SU-DHL-6 (cell line): ENCODE results near the gene CECR2.

ENCODE experiments used
- EZH2phosphoT487 ChIP-seq: fragments of 200-600 bp; sonication (generic), shearing (Covaris generic); conservative IDR thresholded peaks from 2 replicates; pipeline ENCODE4 v1.6.1; 2018; ENCODE audit warnings: mild to moderate bottlenecking, antibody characterized with exemption, low read length, moderate library complexity, mixed read lengths
- TF ChIP-seq, protein P1 (sequence below): fragments of 200-600 bp; sonication (generic); IDR thresholded peaks from one replicate; pipeline ENCODE4 v1.5.1; 2017; ENCODE audit warnings: antibody characterized with exemption, mild to moderate bottlenecking, low read length, moderate library complexity; ENCODE audit not compliant: insufficient read depth, poor library complexity, severe bottlenecking

- TF ChIP-seq, protein P1, sequence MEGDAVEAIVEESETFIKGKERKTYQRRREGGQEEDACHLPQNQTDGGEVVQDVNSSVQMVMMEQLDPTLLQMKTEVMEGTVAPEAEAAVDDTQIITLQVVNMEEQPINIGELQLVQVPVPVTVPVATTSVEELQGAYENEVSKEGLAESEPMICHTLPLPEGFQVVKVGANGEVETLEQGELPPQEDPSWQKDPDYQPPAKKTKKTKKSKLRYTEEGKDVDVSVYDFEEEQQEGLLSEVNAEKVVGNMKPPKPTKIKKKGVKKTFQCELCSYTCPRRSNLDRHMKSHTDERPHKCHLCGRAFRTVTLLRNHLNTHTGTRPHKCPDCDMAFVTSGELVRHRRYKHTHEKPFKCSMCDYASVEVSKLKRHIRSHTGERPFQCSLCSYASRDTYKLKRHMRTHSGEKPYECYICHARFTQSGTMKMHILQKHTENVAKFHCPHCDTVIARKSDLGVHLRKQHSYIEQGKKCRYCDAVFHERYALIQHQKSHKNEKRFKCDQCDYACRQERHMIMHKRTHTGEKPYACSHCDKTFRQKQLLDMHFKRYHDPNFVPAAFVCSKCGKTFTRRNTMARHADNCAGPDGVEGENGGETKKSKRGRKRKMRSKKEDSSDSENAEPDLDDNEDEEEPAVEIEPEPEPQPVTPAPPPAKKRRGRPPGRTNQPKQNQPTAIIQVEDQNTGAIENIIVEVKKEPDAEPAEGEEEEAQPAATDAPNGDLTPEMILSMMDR, result no peak
- no peak for TF ChIP-seq EZH2phosphoT487
These were observed 108.2 kb downstream of the CECR2 start for GRCh38 chr22:17477391-17477833.
